ENCODE results near the gene CYP2D6. TPM values are rescaled to one million over a fixed set of nuclear protein-coding genes. Genes with fewer than 3 reads are reported as not detected.
"Not testable (repeated sequence)": the region's sequence is repeated elsewhere in the genome, so short reads cannot be mapped to it uniquely, and the experiment has no call there.

The CYP2D6 gene
- total and polyA plus RNA-seq, 4 experiments from 2014 or later: 0.23 to 10.7 (median 8.8) TPM; not detected in 1

DNA sequence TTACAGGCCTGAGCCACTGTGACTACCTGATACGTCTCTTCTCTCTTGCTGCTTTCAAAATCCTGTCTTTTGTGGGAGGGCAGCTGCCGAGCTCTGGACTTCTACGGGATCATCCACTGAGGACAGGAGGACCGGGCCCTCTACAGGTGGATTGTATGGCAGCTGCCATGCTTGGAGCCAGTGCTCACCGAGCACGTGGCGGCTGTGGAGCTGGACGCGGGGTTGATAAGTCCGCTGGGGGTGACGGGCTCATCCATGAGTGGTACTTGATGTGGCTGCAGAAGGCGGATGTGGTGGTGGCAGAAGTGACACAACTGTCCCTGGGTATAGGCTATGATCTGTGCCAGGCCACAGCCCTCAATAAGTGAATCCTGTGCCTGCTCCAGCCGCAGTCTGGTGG, 1.8 kb upstream of the CYP2D6 start:
- H3K36me3 Mint-ChIP-seq: no peaks in the 10 kb centered on the region
- H3K4me3 Mint-ChIP-seq: peak overlapping the region in 1 of 8 donors; percentile 48
- H3K9me3 Mint-ChIP-seq: no peaks in the 10 kb centered on the region
- peaks cover 0 to 5% (median 4%) of the 10 kb centered on the region in 4 donors for H3K4me1 Mint-ChIP-seq
- CTCF ChIA-PET (ENCODE audit: partially characterized antibody): no interaction called here
- H3K4me1 ChIP-seq (ENCODE audit: insufficient read depth, low read length): no peaks in the 10 kb centered on the region
- no peak overlapping the region for H3K4me3 ChIP-seq (ENCODE audit: low read length in 2 of 2)
- H3K27ac ChIP-seq (ENCODE audit: low read depth, low read length): no peak overlapping the region
- no peaks in the 10 kb centered on the region for H3K36me3 ChIP-seq (ENCODE audit: insufficient read depth, low read length)
- H3K27me3 Mint-ChIP-seq: no peaks in the 10 kb centered on the region
- no peak for DNase-seq
- intact Hi-C loops (cut with micrococcal nuclease): no loop called here
- H3K9me3 ChIP-seq (ENCODE audit: control insufficient read depth in 1 of 2, low read length in 2 of 2): no peaks in the 10 kb centered on the region
- H3K27me3 ChIP-seq (ENCODE audit: insufficient read depth, low read length): no peaks in the 10 kb centered on the region
- POLR2A ChIA-PET (ENCODE audit: partially characterized antibody): interaction anchor here (1.0 kb wide), 1 partner anchor 70 kb away, joined by 3 read pairs; no protein-coding TSS in a partner anchor
- H3K27ac Mint-ChIP-seq: peak overlapping the region in 3 of 7 donors; percentile 43 to 72 (median 61)

DNA sequence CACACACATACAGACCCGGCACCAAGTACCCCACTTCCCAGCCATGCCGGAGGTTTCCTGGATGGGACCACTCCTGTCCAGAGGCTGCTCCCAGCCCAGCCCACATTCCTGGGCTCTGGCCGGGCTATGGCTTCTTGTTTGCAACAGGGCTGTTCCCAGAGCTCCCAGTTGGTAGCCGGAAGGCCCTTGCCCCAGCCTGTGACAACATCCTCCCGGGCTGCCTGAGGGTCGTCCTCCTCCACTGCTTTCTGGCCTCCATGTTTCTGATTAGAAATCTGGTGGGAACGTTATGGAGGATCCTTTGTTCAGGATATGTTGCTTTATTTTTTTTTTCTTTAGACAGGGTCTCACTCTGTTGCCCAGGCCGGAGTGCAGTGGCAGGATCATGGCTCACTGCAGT, 952 bp upstream of the CYP2D6 start:
- Mint-ChIP-seq H3K36me3 (no peaks in the 10 kb centered on the region), H3K27ac (peak overlapping the region in 3 of 7 donors; percentile 10 to 57 (median 55)), H3K4me3 (no peak overlapping the region), H3K4me1 (peaks cover 0 to 5% (median 4%) of the 10 kb centered on the region in 4 donors), H3K27me3 (no peaks in the 10 kb centered on the region), H3K9me3 (no peaks in the 10 kb centered on the region)
- Histone ChIP-seq H3K4me3 (ENCODE audit: low read length in 2 of 2) (no peak overlapping the region), H3K27me3 (ENCODE audit: insufficient read depth, low read length) (no peaks in the 10 kb centered on the region), H3K4me1 (ENCODE audit: insufficient read depth, low read length) (no peaks in the 10 kb centered on the region), H3K36me3 (ENCODE audit: insufficient read depth, low read length) (no peaks in the 10 kb centered on the region), H3K9me3 (ENCODE audit: control insufficient read depth in 1 of 2, low read length in 2 of 2) (no peaks in the 10 kb centered on the region), H3K27ac (ENCODE audit: low read depth, low read length) (no peak overlapping the region)
- DNase-seq: no peak
- CTCF ChIA-PET (ENCODE audit: partially characterized antibody): no interaction called here
- POLR2A ChIA-PET (ENCODE audit: partially characterized antibody): interaction anchor here (0.8 to 1.0 kb wide), 2 partner anchors 71 to 147 kb away, joined by 3 read pairs; no protein-coding TSS in a partner anchor
- intact Hi-C loops (cut with micrococcal nuclease): no loop called here

DNA sequence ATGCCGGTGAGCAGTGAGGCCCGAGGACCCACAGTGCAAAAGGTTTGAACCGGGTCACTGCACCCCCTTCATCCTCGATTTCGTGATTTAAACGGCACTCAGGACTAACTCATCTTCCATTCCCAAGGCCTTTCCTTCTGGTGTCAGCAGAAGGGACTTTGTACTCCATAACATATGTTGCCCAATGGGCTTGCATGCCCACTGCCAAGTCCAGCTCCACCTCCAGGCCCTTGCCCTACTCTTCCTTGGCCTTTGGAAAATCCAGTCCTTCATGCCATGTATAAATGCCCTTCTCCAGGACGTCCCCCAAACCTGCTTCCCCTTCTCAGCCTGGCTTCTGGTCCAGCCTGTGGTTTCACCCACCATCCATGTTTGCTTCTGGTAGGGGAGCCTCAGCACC, 428 bp downstream of the CYP2D6 start:
- H3K9me3 Mint-ChIP-seq; H3K27me3 Mint-ChIP-seq; H3K36me3 Mint-ChIP-seq; H3K4me1 ChIP-seq (ENCODE audit: insufficient read depth, low read length); H3K27me3 ChIP-seq (ENCODE audit: insufficient read depth, low read length); POLR2A ChIA-PET (ENCODE audit: partially characterized antibody); H3K4me1 Mint-ChIP-seq; H3K4me3 ChIP-seq (ENCODE audit: low read length in 2 of 2); H3K27ac ChIP-seq (ENCODE audit: low read depth, low read length); H3K9me3 ChIP-seq (ENCODE audit: control insufficient read depth in 1 of 2, low read length in 2 of 2); intact Hi-C loops (cut with micrococcal nuclease); CTCF ChIA-PET (ENCODE audit: partially characterized antibody); H3K36me3 ChIP-seq (ENCODE audit: insufficient read depth, low read length); DNase-seq; H3K4me3 Mint-ChIP-seq: not testable (repeated sequence)
- peak overlapping the region in 2 of 7 donors; percentile 52 to 75 for H3K27ac Mint-ChIP-seq

DNA sequence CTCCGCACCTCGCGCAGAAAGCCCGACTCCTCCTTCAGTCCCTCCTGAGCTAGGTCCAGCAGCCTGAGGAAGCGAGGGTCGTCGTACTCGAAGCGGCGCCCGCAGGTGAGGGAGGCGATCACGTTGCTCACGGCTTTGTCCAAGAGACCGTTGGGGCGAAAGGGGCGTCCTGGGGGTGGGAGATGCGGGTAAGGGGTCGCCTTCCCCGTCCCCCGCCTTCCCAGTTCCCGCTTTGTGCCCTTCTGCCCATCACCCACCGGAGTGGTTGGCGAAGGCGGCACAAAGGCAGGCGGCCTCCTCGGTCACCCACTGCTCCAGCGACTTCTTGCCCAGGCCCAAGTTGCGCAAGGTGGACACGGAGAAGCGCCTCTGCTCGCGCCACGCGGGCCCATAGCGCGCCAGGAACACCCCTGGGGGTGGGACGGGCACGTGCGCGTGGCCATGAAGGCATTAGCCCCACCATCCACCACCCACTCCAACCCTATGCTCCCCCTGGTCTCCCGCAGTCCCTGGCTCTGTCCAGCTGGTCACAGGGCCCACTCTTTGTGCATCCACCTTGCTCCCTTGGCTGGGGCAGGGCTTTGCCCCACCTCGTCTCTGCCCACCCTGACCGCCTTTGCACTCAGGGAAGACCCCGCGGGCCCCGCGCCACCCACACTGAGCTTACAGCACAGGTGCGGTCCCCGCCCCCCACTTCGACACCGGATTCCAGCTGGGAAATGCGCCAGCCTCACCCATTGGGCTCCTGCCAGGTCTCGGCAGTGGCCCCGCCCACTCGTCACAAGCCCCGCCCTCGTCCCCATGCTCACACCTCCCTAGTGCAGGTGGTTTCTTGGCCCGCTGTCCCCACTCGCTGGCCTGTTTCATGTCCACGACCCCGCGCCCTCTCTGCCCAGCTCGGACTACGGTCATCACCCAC, 1.6 kb downstream of the CYP2D6 start:
- H3K4me3 Mint-ChIP-seq; H3K36me3 Mint-ChIP-seq; H3K36me3 ChIP-seq (ENCODE audit: insufficient read depth, low read length); H3K9me3 ChIP-seq (ENCODE audit: control insufficient read depth in 1 of 2, low read length in 2 of 2); H3K4me3 ChIP-seq (ENCODE audit: low read length in 2 of 2); H3K27ac ChIP-seq (ENCODE audit: low read depth, low read length); intact Hi-C loops (cut with micrococcal nuclease); POLR2A ChIA-PET (ENCODE audit: partially characterized antibody); H3K4me1 Mint-ChIP-seq; H3K27me3 ChIP-seq (ENCODE audit: insufficient read depth, low read length); H3K27me3 Mint-ChIP-seq; H3K9me3 Mint-ChIP-seq; DNase-seq; CTCF ChIA-PET (ENCODE audit: partially characterized antibody); H3K4me1 ChIP-seq (ENCODE audit: insufficient read depth, low read length): not testable (repeated sequence)
- H3K27ac Mint-ChIP-seq: peak overlapping the region in 1 of 7 donors; percentile 35

DNA sequence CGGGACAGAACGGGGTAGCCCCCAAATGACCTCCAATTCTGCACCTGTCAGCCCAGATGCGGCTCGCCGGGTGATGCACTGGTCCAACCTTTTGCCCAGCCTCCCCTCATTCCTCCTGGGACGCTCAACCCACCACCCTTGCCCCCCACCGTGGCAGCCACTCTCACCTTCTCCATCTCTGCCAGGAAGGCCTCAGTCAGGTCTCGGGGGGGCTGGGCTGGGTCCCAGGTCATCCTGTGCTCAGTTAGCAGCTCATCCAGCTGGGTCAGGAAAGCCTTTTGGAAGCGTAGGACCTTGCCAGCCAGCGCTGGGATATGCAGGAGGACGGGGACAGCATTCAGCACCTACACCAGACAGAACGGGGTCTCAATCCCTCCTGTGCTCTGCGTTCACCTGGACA, 2.6 kb downstream of the CYP2D6 start:
- DNase-seq; H3K4me3 ChIP-seq (ENCODE audit: low read length in 2 of 2); POLR2A ChIA-PET (ENCODE audit: partially characterized antibody); H3K4me1 ChIP-seq (ENCODE audit: insufficient read depth, low read length); CTCF ChIA-PET (ENCODE audit: partially characterized antibody); H3K36me3 Mint-ChIP-seq; H3K4me3 Mint-ChIP-seq; H3K9me3 ChIP-seq (ENCODE audit: control insufficient read depth in 1 of 2, low read length in 2 of 2); H3K27me3 ChIP-seq (ENCODE audit: insufficient read depth, low read length); H3K27ac ChIP-seq (ENCODE audit: low read depth, low read length); H3K36me3 ChIP-seq (ENCODE audit: insufficient read depth, low read length); H3K27me3 Mint-ChIP-seq; intact Hi-C loops (cut with micrococcal nuclease); H3K9me3 Mint-ChIP-seq; H3K4me1 Mint-ChIP-seq: not testable (repeated sequence)
- peak overlapping the region in 2 of 7 donors; percentile 18 to 78 for H3K27ac Mint-ChIP-seq

DNA sequence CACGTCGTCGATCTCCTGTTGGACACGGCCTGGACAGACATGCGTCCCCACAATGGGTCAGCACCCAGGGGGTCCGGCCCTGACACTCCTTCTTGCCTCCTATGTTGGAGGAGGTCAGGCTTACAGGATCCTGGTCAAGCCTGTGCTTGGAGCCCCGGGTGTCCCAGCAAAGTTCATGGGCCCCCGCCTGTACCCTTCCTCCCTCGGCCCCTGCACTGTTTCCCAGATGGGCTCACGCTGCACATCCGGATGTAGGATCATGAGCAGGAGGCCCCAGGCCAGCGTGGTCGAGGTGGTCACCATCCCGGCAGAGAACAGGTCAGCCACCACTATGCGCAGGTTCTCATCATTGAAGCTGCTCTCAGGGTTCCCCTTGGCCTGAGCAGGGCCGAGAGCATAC, 3.0 kb downstream of the CYP2D6 start:
- no peaks in the 10 kb centered on the region for H3K27me3 Mint-ChIP-seq
- DNase-seq: no peak
- POLR2A ChIA-PET (ENCODE audit: partially characterized antibody): no interaction called here
- H3K27ac Mint-ChIP-seq: no peak overlapping the region
- peaks cover 0 to 2% of the 10 kb centered on the region in 2 donors for H3K36me3 Mint-ChIP-seq
- peaks cover 0 to 2% (median 0%) of the 10 kb centered on the region in 4 donors for H3K4me1 Mint-ChIP-seq
- H3K4me3 ChIP-seq (ENCODE audit: low read length in 2 of 2): no peak overlapping the region
- no peaks in the 10 kb centered on the region for H3K27me3 ChIP-seq (ENCODE audit: insufficient read depth, low read length)
- H3K27ac ChIP-seq (ENCODE audit: low read depth, low read length): no peak overlapping the region
- no peaks in the 10 kb centered on the region for H3K9me3 Mint-ChIP-seq
- CTCF ChIA-PET (ENCODE audit: partially characterized antibody): no interaction called here
- no peak overlapping the region for H3K4me3 Mint-ChIP-seq
- no peaks in the 10 kb centered on the region for H3K9me3 ChIP-seq (ENCODE audit: control insufficient read depth in 1 of 2, low read length in 2 of 2)
- intact Hi-C loops (cut with micrococcal nuclease): no loop called here
- no peaks in the 10 kb centered on the region for H3K36me3 ChIP-seq (ENCODE audit: insufficient read depth, low read length)
- no peaks in the 10 kb centered on the region for H3K4me1 ChIP-seq (ENCODE audit: insufficient read depth, low read length)

DNA sequence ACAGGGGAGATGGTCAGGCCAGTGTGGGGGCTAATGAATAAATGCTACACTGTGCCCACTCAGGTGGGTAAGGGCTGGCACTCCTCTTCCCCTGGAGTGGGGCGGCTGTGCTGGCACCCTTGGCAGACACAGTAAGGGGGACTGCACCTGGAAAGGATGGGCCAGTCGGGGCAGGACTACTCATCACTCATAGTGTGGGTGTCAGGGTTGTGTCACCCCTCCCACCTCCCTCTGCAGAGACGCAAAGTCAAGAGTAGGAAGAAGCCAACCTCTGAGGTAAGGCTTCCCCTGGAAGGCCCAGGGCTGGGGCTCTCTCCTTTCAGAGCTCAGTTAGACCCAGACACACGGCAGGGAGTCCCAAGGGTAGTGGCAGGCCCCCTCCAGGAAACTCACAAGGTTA, 7.1 kb downstream of the CYP2D6 start:
- H3K36me3 Mint-ChIP-seq; H3K36me3 ChIP-seq (ENCODE audit: insufficient read depth, low read length); H3K4me3 Mint-ChIP-seq; intact Hi-C loops (cut with micrococcal nuclease); H3K27me3 ChIP-seq (ENCODE audit: insufficient read depth, low read length); H3K9me3 Mint-ChIP-seq; POLR2A ChIA-PET (ENCODE audit: partially characterized antibody); H3K27ac ChIP-seq (ENCODE audit: low read depth, low read length); H3K27ac Mint-ChIP-seq; DNase-seq; H3K4me3 ChIP-seq (ENCODE audit: low read length in 2 of 2); H3K27me3 Mint-ChIP-seq; CTCF ChIA-PET (ENCODE audit: partially characterized antibody); H3K9me3 ChIP-seq (ENCODE audit: control insufficient read depth in 1 of 2, low read length in 2 of 2): not testable (repeated sequence)
- H3K4me1 Mint-ChIP-seq: peaks cover 23 to 40% (median 32%) of the 10 kb centered on the region in 4 donors
- H3K4me1 ChIP-seq (ENCODE audit: insufficient read depth, low read length): peaks cover 34% of the 10 kb centered on the region
